SK-N-SH (cell line): ENCODE measurements around the gene IL10RA.

ENCODE experiments used
- CTCF ChIP-seq: fragments of 200-600 bp; sonication (generic); IDR thresholded peaks from 2 replicates; pipeline ENCODE4 v1.6.1; 2017; ENCODE audit warnings: antibody characterized with exemption, mild to moderate bottlenecking, moderate library complexity
- ELF1 ChIP-seq: IDR thresholded peaks from 2 replicates; pipeline ENCODE4 v1.4.0; 2012
- EP300 ChIP-seq, 2 experiments: IDR thresholded peaks; 2 replicates each; pipeline versions ENCODE4 v1.4.0 to v1.6.1; 2012; ENCODE audit warnings: borderline replicate concordance in 1 of 2, low read depth in 1 of 2, low read length in 1 of 2
- MXI1 ChIP-seq: IDR thresholded peaks from 2 replicates; pipeline ENCODE4 v1.6.1; 2012; ENCODE audit warnings: mild to moderate bottlenecking, low read depth, low read length, improper control_type of control experiment
- POLR2AphosphoS5 ChIP-seq: IDR thresholded peaks from 2 replicates; pipeline ENCODE4 v1.6.1; 2012; ENCODE audit warnings: low read depth, low read length
- RFX5 ChIP-seq: IDR thresholded peaks from 2 replicates; pipeline ENCODE4 v1.6.1; 2012; ENCODE audit warnings: mild to moderate bottlenecking, improper control_type of control experiment, low read length
- TF ChIP-seq, protein P1 (sequence below): IDR thresholded peaks from 2 replicates; pipeline ENCODE4 v1.4.0; 2012; ENCODE audit warnings: low read depth, borderline replicate concordance

DNA sequence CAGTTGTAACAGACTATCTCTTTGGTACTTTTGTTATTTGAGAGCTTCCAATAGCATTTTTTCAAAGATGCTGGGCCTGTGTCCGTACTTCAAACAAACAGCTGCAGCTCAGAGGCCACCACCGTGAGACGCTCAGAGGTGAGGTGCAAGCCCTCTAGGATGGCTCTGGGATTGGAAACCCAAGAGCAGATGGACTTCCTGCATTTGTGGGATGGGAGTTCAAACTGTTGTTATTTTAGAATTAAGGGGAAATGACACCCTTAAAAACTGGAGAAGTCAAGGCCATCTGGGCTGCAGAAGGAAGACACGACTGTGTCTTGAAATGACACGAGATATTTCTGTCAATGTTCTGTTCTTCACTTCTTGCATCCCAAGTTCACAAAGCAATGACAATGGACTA, 9.2 kb upstream of the IL10RA start:
- TF ChIP-seq ELF1: no peak
- TF ChIP-seq CTCF: no peak
- TF ChIP-seq EP300 (IDR thresholded peaks at IDR 0.05; ENCODE audit: borderline replicate concordance in 1 of 2, low read depth in 1 of 2, low read length in 1 of 2): no peak
- TF ChIP-seq, protein P1, sequence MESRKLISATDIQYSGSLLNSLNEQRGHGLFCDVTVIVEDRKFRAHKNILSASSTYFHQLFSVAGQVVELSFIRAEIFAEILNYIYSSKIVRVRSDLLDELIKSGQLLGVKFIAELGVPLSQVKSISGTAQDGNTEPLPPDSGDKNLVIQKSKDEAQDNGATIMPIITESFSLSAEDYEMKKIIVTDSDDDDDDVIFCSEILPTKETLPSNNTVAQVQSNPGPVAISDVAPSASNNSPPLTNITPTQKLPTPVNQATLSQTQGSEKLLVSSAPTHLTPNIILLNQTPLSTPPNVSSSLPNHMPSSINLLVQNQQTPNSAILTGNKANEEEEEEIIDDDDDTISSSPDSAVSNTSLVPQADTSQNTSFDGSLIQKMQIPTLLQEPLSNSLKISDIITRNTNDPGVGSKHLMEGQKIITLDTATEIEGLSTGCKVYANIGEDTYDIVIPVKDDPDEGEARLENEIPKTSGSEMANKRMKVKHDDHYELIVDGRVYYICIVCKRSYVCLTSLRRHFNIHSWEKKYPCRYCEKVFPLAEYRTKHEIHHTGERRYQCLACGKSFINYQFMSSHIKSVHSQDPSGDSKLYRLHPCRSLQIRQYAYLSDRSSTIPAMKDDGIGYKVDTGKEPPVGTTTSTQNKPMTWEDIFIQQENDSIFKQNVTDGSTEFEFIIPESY: no peak
- no peak for TF ChIP-seq RFX5
- TF ChIP-seq POLR2AphosphoS5: no peak
- TF ChIP-seq MXI1: no peak
